Cardiac muscle cell (in vitro differentiated cells and primary cell): ENCODE results near the gene CDH4. TPM values are rescaled to one million over a fixed set of nuclear protein-coding genes. Genes with fewer than 3 reads are reported as not detected.
A peak's percentile ranks its signal among the peaks of the same experiment; 100 is the strongest.

Experiments
- DNase-seq, 2 donors: peaks; one replicate each; pipeline versions ENCODE4 v3.0.0 to v3.0.0-alpha.2; 2010 to 2017; ENCODE audit warnings: low read depth in 1 of 2, low spot score in 1 of 2
- H3K27ac ChIP-seq: fragments of 200-600 bp; sonication (generic); 2 replicates; pipeline ENCODE4 v1.5.1; 2016
- H3K27me3 ChIP-seq: fragments of 200-600 bp; sonication (generic); 2 replicates; pipeline ENCODE4 v1.6.0; 2016; ENCODE audit warnings: control low read depth
- H3K36me3 ChIP-seq: fragments of 200-600 bp; sonication (generic); 2 replicates; pipeline ENCODE4 v1.5.1; 2016; ENCODE audit warnings: control low read depth
- H3K4me1 ChIP-seq: fragments of 200-600 bp; sonication (generic); 2 replicates; pipeline ENCODE4 v1.8.1; 2017; ENCODE audit warnings: low read depth, mild to moderate bottlenecking, mixed run types
- H3K4me3 ChIP-seq: fragments of 200-600 bp; sonication (generic); 2 replicates; pipeline ENCODE4 v1.5.1; 2016; ENCODE audit warnings: mild to moderate bottlenecking
- H3K9me3 ChIP-seq: fragments of 200-600 bp; sonication (generic); 2 replicates; pipeline ENCODE4 v1.5.1; 2017; ENCODE audit warnings: low read depth, mild to moderate bottlenecking, control low read depth
- polyA plus RNA-seq: library from polyadenylated mRNA; unstranded; fragments of >200 nt; fragmentation: Nextera tagmentation; extraction: Ambion mirVana; gene quantifications from 2 replicates; pipeline ENCODE4 v1.2.1, GENCODE V29; 2016
- total RNA-seq: library from RNA; depleted of rRNA; stranded (reverse); fragments of >200 nt; gene quantifications from 2 replicates; pipeline ENCODE4 v1.2.3, GENCODE V29; 2016
- TF ChIP-seq, protein P1 (sequence below): IDR thresholded peaks from 2 replicates; pipeline ENCODE4 v1.5.1; 2012; ENCODE audit warnings: low read depth, mild to moderate bottlenecking, low read length

CDH4 gene
- total and polyA plus RNA-seq, 2 experiments from 2014 or later = 0.43 to 0.80 TPM

- DNase-seq = no peak
- no peaks in the 10 kb centered on the region for H3K9me3 ChIP-seq
- TF ChIP-seq, protein P1, sequence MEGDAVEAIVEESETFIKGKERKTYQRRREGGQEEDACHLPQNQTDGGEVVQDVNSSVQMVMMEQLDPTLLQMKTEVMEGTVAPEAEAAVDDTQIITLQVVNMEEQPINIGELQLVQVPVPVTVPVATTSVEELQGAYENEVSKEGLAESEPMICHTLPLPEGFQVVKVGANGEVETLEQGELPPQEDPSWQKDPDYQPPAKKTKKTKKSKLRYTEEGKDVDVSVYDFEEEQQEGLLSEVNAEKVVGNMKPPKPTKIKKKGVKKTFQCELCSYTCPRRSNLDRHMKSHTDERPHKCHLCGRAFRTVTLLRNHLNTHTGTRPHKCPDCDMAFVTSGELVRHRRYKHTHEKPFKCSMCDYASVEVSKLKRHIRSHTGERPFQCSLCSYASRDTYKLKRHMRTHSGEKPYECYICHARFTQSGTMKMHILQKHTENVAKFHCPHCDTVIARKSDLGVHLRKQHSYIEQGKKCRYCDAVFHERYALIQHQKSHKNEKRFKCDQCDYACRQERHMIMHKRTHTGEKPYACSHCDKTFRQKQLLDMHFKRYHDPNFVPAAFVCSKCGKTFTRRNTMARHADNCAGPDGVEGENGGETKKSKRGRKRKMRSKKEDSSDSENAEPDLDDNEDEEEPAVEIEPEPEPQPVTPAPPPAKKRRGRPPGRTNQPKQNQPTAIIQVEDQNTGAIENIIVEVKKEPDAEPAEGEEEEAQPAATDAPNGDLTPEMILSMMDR = no peak
- no peak overlapping the region for H3K4me3 ChIP-seq
- peaks cover 3% of the 10 kb centered on the region for H3K4me1 ChIP-seq
- H3K27ac ChIP-seq = no peak overlapping the region
- no peaks in the 10 kb centered on the region for H3K36me3 ChIP-seq
- peaks cover 33% of the 10 kb centered on the region for H3K27me3 ChIP-seq
Measured at GRCh38 chr20:61257611-61258010, 5.5 kb downstream of the CDH4 start.

- H3K27me3 ChIP-seq = peaks cover 12% of the 10 kb centered on the region
- DNase-seq = no peak
- H3K36me3 ChIP-seq = no peaks in the 10 kb centered on the region
- TF ChIP-seq, protein P1 = no peak
- H3K4me3 ChIP-seq = no peak overlapping the region
- H3K9me3 ChIP-seq = no peaks in the 10 kb centered on the region
- H3K27ac ChIP-seq = no peak overlapping the region
- no peaks in the 10 kb centered on the region for H3K4me1 ChIP-seq
Measured at GRCh38 chr20:61259741-61260140, 7.7 kb downstream of the CDH4 start.

- peak in 1 of 2 donors; percentile 23 for DNase-seq
- Histone ChIP-seq H3K9me3 (no peaks in the 10 kb centered on the region), H3K27me3 (peaks cover under 1% of the 10 kb centered on the region), H3K4me1 (no peaks in the 10 kb centered on the region), H3K27ac (no peak overlapping the region), H3K36me3 (no peaks in the 10 kb centered on the region), H3K4me3 (no peak overlapping the region)
- TF ChIP-seq, protein P1 = no peak
Measured at GRCh38 chr20:61260905-61261304, 8.8 kb downstream of the CDH4 start.

DNA sequence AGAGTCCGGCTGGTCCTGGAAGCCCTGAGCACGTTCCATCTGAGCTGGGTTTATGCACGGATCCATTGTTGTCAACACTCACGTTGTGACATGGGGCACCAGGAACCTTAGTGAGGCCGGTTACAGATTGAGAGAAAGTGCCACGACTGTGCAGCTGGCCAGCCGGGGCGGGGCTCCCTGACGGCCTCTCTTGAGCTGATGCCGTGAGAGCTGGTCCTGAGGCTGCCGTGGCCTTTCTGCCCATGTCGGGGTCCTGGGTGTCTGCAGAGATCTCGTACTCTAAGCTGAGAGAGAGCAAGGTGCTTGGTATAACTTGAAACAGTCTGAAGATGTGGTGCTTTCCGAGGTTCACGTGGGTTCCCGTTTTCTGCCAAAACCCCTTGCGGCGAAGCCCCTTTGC lies 10.0 kb downstream of the CDH4 start:
- Histone ChIP-seq H3K27me3 (no peaks in the 10 kb centered on the region), H3K4me1 (no peaks in the 10 kb centered on the region), H3K27ac (no peak overlapping the region), H3K9me3 (no peaks in the 10 kb centered on the region), H3K36me3 (no peaks in the 10 kb centered on the region), H3K4me3 (no peak overlapping the region)
- TF ChIP-seq, protein P1 = no peak
- no peak for DNase-seq

GRCh38 chr20:61262514-61262913 lies 10.5 kb downstream of the CDH4 start:
- no peaks in the 10 kb centered on the region for H3K9me3 ChIP-seq
- H3K36me3 ChIP-seq = no peaks in the 10 kb centered on the region
- no peak overlapping the region for H3K27ac ChIP-seq
- no peaks in the 10 kb centered on the region for H3K27me3 ChIP-seq
- no peak overlapping the region for H3K4me3 ChIP-seq
- no peaks in the 10 kb centered on the region for H3K4me1 ChIP-seq
- DNase-seq = no peak
- TF ChIP-seq, protein P1 = no peak
